ENCODE results near the gene AVEN.

- TF ChIP-seq CTCF (IDR thresholded peaks at IDR 0.05; ENCODE audit: low read length), result no peak
- TF ChIP-seq EZH2 (optimal IDR thresholded peaks at IDR 0.05; ENCODE audit: low read depth, low read length), result no peak
- no peak for TF ChIP-seq EZH2phosphoT487 (IDR thresholded peaks at IDR 0.05; ENCODE audit: low read length)
These were observed 74.4 kb downstream of the AVEN start for GRCh38 chr15:33964665-33965040.
